A549 (cell line): ENCODE results near the gene POTEM. TPM values are rescaled to one million over a fixed set of nuclear protein-coding genes. Genes with fewer than 3 reads are reported as not detected.
"Not testable (repeated sequence)": the region's sequence is repeated elsewhere in the genome, so short reads cannot be mapped to it uniquely, and the experiment has no call there.

Experiments used
- ATAC-seq, 2 experiments: fragments of 200-7000 bp in 1 of 2; fragments of >200 bp in 1 of 2; cut with Nextera tagmentation in 1 of 2; cut with Tn5 transposase in 1 of 2; 3 replicates each; pipeline versions ENCODE4 v1.8.0 to v1.9.1; 2018 to 2020; ENCODE audit warnings: mild to moderate bottlenecking in 1 of 2, moderate library complexity in 1 of 2
- CTCF ChIA-PET: fragments of 300-600 bp; sonication (Branson Sonifier 250); formaldehyde crosslinking; extraction: SDS; loops from one replicate; lab custom pipeline; 2021; ENCODE audit warnings: antibody characterized with exemption, inconsistent platforms; lab: Yijun Ruan, JAX
- POLR2A ChIA-PET: fragments of 350-600 bp; formaldehyde crosslinking; extraction: SDS; loops from one replicate; lab custom pipeline; 2021; ENCODE audit warnings: antibody characterized with exemption, inconsistent platforms; lab: Yijun Ruan, JAX
- DNase-seq, 2 experiments: peaks; one replicate each; pipeline versions ENCODE4 v3.0.0 to v3.0.0-alpha.2; 2011 to 2016; ENCODE audit warnings: low read depth in 1 of 2, low spot score in 1 of 2
- FAIRE-seq: peaks from 2 replicates; lab custom pipeline; 2011; peaks lifted over from hg19 to GRCh38; lab: Jason Lieb, UNC
- H3K27ac ChIP-seq, 2 experiments: fragments of >200 bp; sonication (Bioruptor Twin); formaldehyde crosslinking; 3 replicates each; pipeline ENCODE4 v1.5.1; 2016 to 2017
- H3K4me1 ChIP-seq: fragments of >200 bp; sonication (Bioruptor Twin); formaldehyde crosslinking; 3 replicates; pipeline ENCODE4 v1.6.1; 2016
- H3K4me2 ChIP-seq: fragments of >200 bp; sonication (Bioruptor Twin); formaldehyde crosslinking; 3 replicates; pipeline ENCODE4 v1.6.1; 2016
- H3K4me3 ChIP-seq: fragments of >200 bp; sonication (Bioruptor Twin); formaldehyde crosslinking; 3 replicates; pipeline ENCODE4 v1.5.1; 2016
- H3K9me3 ChIP-seq: fragments of >200 bp; sonication (Bioruptor Twin); formaldehyde crosslinking; 3 replicates; pipeline ENCODE4 v1.6.1; 2016
- WGBS: methylation state at CpG from one replicate; pipeline ENCODE4 v1.1.6; 2017; ENCODE audit errors: missing lambda C conversion rate; 5-methylcytosine and 5-hydroxymethylcytosine counted together
- polyA plus RNA-seq, 4 experiments: library from polyadenylated mRNA; depleted of rRNA in 3 of 4; stranded (reverse); fragments of >200 nt; fragmentation: RNase III in 1 of 4; extraction: RNeasy Plus Mini Kit Qiagen cat#74134 plus additional on column Dnase treatment in 1 of 4; gene quantifications; 2 replicates in 3 of 4; 3 replicates in 1 of 4; pipeline ENCODE4 v1.2.3, GENCODE V29; 2011 to 2017

POTEM gene
- polyA plus RNA-seq, 2 of the 4 experiments (the other 2 are of a cell fraction): 0.04 TPM; not detected in 1

GRCh38 chr14:18963276-18963675 is 4.0 kb upstream of the POTEM start:
- H3K9me3 ChIP-seq, H3K27ac ChIP-seq, CTCF ChIA-PET, H3K4me2 ChIP-seq, POLR2A ChIA-PET, DNase-seq, H3K4me3 ChIP-seq, FAIRE-seq, H3K4me1 ChIP-seq: not testable (repeated sequence)
- peak in 1 of 2 experiments; percentile 28; a peak in 1 of 6 replicates for ATAC-seq
- 24% methylated on average over 6 of the region's 6 CpGs for WGBS

- POLR2A ChIA-PET: not testable (repeated sequence)
Measured at GRCh38 chr14:18964878-18965277, 2.4 kb upstream of the POTEM start.

DNA sequence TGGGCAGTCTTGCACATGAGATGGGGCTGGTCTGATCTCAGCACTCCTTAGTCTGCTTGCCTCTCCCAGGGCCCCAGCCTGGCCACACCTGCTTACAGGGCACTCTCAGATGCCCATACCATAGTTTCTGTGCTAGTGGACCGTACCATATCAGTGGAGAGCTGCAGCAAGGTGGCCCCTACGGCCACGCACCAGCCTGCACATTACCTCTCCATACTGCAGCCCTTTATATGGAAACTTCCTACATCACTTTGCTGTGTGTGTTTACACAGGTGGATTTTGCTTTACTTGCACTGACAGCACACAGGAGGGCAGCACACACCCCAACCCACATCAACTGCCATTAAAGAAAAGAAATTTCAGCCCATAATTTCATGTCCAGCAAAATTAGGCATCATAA is 35.3 kb downstream of the POTEM start:
- H3K4me1 ChIP-seq, H3K9me3 ChIP-seq, CTCF ChIA-PET, DNase-seq, FAIRE-seq, POLR2A ChIA-PET, H3K27ac ChIP-seq, H3K4me2 ChIP-seq, ATAC-seq, H3K4me3 ChIP-seq: not testable (repeated sequence)
- 29% methylated on average over 3 of the region's 3 CpGs for WGBS

More at GRCh38 chr14:18964878-18965277, 2.4 kb upstream of the POTEM start:
- ATAC-seq: peak in 1 of 2 experiments; percentile 42; a peak in 2 of 6 replicates
- WGBS: no CpG with 5 or more reads among the region's 5 CpGs
- DNase-seq, H3K4me1 ChIP-seq, H3K27ac ChIP-seq, H3K4me2 ChIP-seq, FAIRE-seq, H3K4me3 ChIP-seq, CTCF ChIA-PET, H3K9me3 ChIP-seq: not testable (repeated sequence)

DNA sequence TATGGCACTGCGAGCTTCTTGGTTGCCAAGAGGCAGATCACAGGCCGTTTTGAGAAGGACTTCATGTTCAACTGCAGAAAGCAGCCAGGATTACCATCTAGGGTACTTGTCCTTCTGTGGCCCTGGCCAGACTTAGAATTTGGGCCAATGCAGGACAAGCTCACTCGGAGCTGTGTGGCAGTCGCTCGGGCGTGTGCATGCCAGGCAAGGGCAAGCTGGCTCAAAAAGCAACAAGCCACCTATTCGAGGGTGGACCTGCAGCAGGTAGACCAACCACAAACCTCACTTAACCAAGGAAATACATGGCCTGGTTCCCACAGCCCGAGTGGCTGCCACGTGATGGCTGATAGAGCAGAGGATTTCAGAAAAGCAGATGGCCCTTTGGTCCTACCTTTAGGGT is 39.3 kb downstream of the POTEM start:
- FAIRE-seq, CTCF ChIA-PET, DNase-seq, H3K9me3 ChIP-seq, H3K4me2 ChIP-seq, POLR2A ChIA-PET, H3K4me1 ChIP-seq, H3K4me3 ChIP-seq, H3K27ac ChIP-seq: not testable (repeated sequence)
- ATAC-seq: peak in 1 of 2 experiments; percentile 56; a peak in 1 of 6 replicates
- WGBS: no CpG with 5 or more reads among the region's 9 CpGs

GRCh38 chr14:19007678-19008077 is 40.4 kb downstream of the POTEM start:
- DNase-seq, CTCF ChIA-PET: not testable (repeated sequence)
- 18% methylated on average over 2 of the region's 6 CpGs for WGBS

DNA sequence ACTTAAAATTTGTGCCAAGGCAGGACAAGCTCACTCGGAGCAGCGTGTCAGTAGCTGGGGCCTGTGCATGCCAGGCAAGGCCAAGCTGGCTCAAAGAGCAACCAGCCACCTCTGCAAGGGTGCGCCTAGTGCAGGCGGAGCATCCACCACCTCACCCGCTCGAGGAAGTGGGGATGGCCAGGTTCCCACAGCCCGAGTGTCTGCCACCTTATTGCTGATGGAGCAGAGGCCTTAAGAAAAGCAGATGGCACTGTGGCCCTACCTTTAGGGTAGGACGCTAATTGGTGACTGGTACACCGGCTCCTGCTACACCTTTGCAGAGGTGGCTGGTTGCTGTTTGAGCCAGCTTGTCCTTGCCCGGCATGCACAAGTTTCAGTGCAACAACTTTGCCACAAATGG is 43.8 kb downstream of the POTEM start:
- POLR2A ChIA-PET, DNase-seq, H3K9me3 ChIP-seq, H3K4me2 ChIP-seq, CTCF ChIA-PET, H3K27ac ChIP-seq, H3K4me1 ChIP-seq, ATAC-seq, FAIRE-seq, H3K4me3 ChIP-seq: not testable (repeated sequence)
- WGBS: 38% methylated on average over 3 of the region's 10 CpGs

More at GRCh38 chr14:19007678-19008077, 40.4 kb downstream of the POTEM start:
- ATAC-seq, POLR2A ChIA-PET, H3K4me1 ChIP-seq, H3K27ac ChIP-seq, H3K9me3 ChIP-seq, H3K4me2 ChIP-seq, FAIRE-seq, H3K4me3 ChIP-seq: not testable (repeated sequence)

DNA sequence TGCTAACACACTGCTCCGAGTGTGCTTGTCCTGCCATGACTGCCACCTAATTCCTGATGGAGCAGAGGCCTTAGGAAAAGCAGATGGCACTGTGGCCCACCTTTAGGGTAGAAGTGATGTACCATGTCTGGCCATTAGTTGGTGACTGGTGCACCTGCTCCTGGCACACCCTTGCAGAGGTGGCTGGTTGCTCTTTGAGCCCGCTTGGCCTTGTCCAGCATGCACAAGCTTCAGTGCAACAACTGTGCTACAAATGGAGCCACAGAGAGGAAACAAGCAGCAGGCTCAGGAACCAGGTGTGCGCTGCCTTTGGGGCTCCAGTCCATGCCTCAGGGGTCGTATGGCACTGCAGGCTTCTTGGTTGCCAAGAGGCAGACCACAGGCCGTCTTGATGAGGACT is 44.5 kb downstream of the POTEM start:
- H3K4me3 ChIP-seq, DNase-seq, POLR2A ChIA-PET, H3K4me1 ChIP-seq, ATAC-seq, H3K4me2 ChIP-seq, H3K9me3 ChIP-seq, FAIRE-seq, H3K27ac ChIP-seq, CTCF ChIA-PET: not testable (repeated sequence)
- WGBS: 0% methylated on average over 2 of the region's 5 CpGs

DNA sequence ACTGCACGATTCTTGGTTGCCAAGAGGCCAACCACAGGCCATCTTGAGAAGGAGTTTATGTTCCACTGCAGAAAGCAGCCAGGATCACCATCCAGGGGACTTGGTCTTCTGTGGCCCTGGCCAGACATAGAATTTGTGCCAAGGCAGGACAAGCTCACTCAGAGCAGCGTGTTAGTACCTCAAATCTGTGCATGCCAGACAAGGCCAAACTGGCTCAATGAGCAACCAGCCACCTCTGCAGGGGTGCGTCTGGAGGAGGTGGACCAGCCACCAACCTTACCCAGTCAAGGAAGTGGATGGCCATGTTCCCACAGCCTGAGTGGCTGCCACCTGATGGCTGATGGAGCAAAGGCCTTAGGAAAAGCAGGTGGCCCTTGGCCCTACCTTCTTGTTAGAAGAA is 48.0 kb downstream of the POTEM start:
- H3K4me1 ChIP-seq, DNase-seq, H3K9me3 ChIP-seq, H3K27ac ChIP-seq, ATAC-seq, H3K4me2 ChIP-seq, POLR2A ChIA-PET, H3K4me3 ChIP-seq, FAIRE-seq, CTCF ChIA-PET: not testable (repeated sequence)
- no CpG with 5 or more reads among the region's 3 CpGs for WGBS

DNA sequence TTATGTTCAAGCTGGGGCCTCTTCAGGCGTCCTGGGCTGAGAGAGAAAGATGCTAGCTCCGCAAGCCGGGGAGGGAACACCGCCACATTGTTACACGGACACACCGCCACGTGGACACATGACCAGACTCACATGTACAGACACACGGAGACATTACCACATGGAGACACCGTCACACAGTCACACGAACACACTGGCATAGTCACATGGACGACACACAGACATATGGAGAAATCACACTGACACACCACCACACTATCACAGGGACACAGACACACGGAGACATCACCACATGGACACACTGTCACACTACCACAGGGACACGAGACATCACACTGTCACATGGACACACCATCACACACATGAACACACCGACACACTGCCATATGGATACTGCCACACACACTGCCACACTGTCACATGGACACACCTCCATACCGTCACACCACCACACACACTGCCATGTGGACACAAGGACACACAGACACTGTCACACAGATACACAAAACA is 57.9 kb downstream of the POTEM start:
- ATAC-seq, H3K9me3 ChIP-seq, H3K27ac ChIP-seq, H3K4me2 ChIP-seq, CTCF ChIA-PET, H3K4me3 ChIP-seq, DNase-seq, FAIRE-seq, H3K4me1 ChIP-seq, POLR2A ChIA-PET: not testable (repeated sequence)
- 23% methylated on average over 8 of the region's 15 CpGs for WGBS

GRCh38 chr14:19026649-19027351 is 59.6 kb downstream of the POTEM start:
- DNase-seq, H3K4me3 ChIP-seq, H3K4me1 ChIP-seq, FAIRE-seq, ATAC-seq, CTCF ChIA-PET, POLR2A ChIA-PET, H3K27ac ChIP-seq, H3K4me2 ChIP-seq, H3K9me3 ChIP-seq: not testable (repeated sequence)
- 69% methylated on average over 8 of the region's 35 CpGs for WGBS

- FAIRE-seq, H3K4me2 ChIP-seq, DNase-seq, H3K9me3 ChIP-seq, CTCF ChIA-PET, H3K27ac ChIP-seq, ATAC-seq, POLR2A ChIA-PET, H3K4me1 ChIP-seq, H3K4me3 ChIP-seq: not testable (repeated sequence)
- WGBS: no CpG with 5 or more reads among the region's 16 CpGs
Measured at GRCh38 chr14:19027895-19028294, 60.7 kb downstream of the POTEM start.
